Trophoblast cell (in vitro differentiated cells and primary cell): ENCODE data around the gene NDUFV1.

Source experiments
- DNase-seq, 2 donors: peaks; one replicate each; pipeline ENCODE4 v3.0.0-alpha.2; 2016
- H2AFZ ChIP-seq: 2 replicates; pipeline ENCODE4 v1.6.1; 2013; ENCODE audit warnings: low read length, moderate library complexity, mild to moderate bottlenecking; ENCODE audit not compliant: insufficient read depth, poor library complexity
- H2AK5ac ChIP-seq: 2 replicates; pipeline ENCODE4 v1.6.1; 2013; ENCODE audit warnings: mild to moderate bottlenecking, low read length
- H2BK120ac ChIP-seq: 2 replicates; pipeline ENCODE4 v1.6.1; 2013; ENCODE audit warnings: low read length, mild to moderate bottlenecking, moderate library complexity; ENCODE audit not compliant: insufficient read depth, poor library complexity
- H2BK12ac ChIP-seq: 2 replicates; pipeline ENCODE4 v1.6.1; 2013; ENCODE audit warnings: mild to moderate bottlenecking, low read length, moderate library complexity
- H2BK5ac ChIP-seq: 2 replicates; pipeline ENCODE4 v1.6.1; 2013; ENCODE audit warnings: low read length, low read depth, moderate library complexity, mild to moderate bottlenecking; ENCODE audit not compliant: poor library complexity
- H3K14ac ChIP-seq: 2 replicates; pipeline ENCODE4 v1.6.1; 2013; ENCODE audit warnings: mild to moderate bottlenecking, low read length
- H3K18ac ChIP-seq: 2 replicates; pipeline ENCODE4 v1.6.1; 2013; ENCODE audit warnings: mild to moderate bottlenecking, low read length
- H3K23ac ChIP-seq: 2 replicates; pipeline ENCODE4 v1.6.1; 2013; ENCODE audit warnings: low read length
- H3K27ac ChIP-seq: 2 replicates; pipeline ENCODE4 v1.5.1; 2013; ENCODE audit warnings: low read depth, mild to moderate bottlenecking, inconsistent platforms, low read length, moderate library complexity
- H3K27me3 ChIP-seq: 2 replicates; pipeline ENCODE4 v1.6.1; 2013; ENCODE audit warnings: inconsistent platforms, mild to moderate bottlenecking, low read length, moderate library complexity; ENCODE audit not compliant: insufficient read depth
- H3K36me3 ChIP-seq, 2 experiments: 1 replicate in 1 of 2; 2 replicates in 1 of 2; pipeline ENCODE4 v1.6.1; 2013; ENCODE audit warnings: low read length in 2 of 2, mild to moderate bottlenecking in 2 of 2, moderate library complexity in 1 of 2; ENCODE audit not compliant: insufficient read depth in 2 of 2, control insufficient read depth in 1 of 2
- H3K4ac ChIP-seq: 2 replicates; pipeline ENCODE4 v1.6.1; 2013; ENCODE audit warnings: low read depth, mild to moderate bottlenecking, low read length, moderate library complexity
- H3K4me1 ChIP-seq, 2 experiments: 1 replicate in 1 of 2; 2 replicates in 1 of 2; pipeline ENCODE4 v1.6.1; 2013; ENCODE audit warnings: low read length in 2 of 2, mild to moderate bottlenecking in 2 of 2, moderate library complexity in 1 of 2; ENCODE audit not compliant: insufficient read depth in 2 of 2, control insufficient read depth in 1 of 2
- H3K4me2 ChIP-seq: 2 replicates; pipeline ENCODE4 v1.6.1; 2013; ENCODE audit warnings: inconsistent platforms, mild to moderate bottlenecking, low read length, moderate library complexity
- H3K4me3 ChIP-seq: 2 replicates; pipeline ENCODE4 v1.5.1; 2013; ENCODE audit warnings: mild to moderate bottlenecking, low read depth, low read length, inconsistent platforms
- H3K79me1 ChIP-seq: one replicate; pipeline ENCODE4 v1.6.1; 2013; ENCODE audit warnings: low read length
- H3K79me2 ChIP-seq: 2 replicates; pipeline ENCODE4 v1.6.1; 2013; ENCODE audit warnings: low read length, mild to moderate bottlenecking; ENCODE audit not compliant: control insufficient read depth, insufficient read depth, poor library complexity
- H3K9ac ChIP-seq: 2 replicates; pipeline ENCODE4 v1.6.1; 2013; ENCODE audit warnings: mild to moderate bottlenecking, low read length
- H3K9me3 ChIP-seq: 2 replicates; pipeline ENCODE4 v1.6.1; 2013; ENCODE audit warnings: low read depth, mild to moderate bottlenecking, control low read depth, inconsistent platforms, low read length; ENCODE audit not compliant: insufficient read depth
- H4K12ac ChIP-seq: 2 replicates; pipeline ENCODE4 v1.6.1; 2013; ENCODE audit warnings: low read depth, mild to moderate bottlenecking, low read length, moderate library complexity
- H4K8ac ChIP-seq: 2 replicates; pipeline ENCODE4 v1.6.1; 2013; ENCODE audit warnings: low read depth, mild to moderate bottlenecking, low read length, moderate library complexity
- H4K91ac ChIP-seq: one replicate; pipeline ENCODE4 v1.6.1; 2013; ENCODE audit warnings: low read depth, mild to moderate bottlenecking, low read length, moderate library complexity
- WGBS: extraction: QIAGEN DNeasy Blood & Tissue Kit; methylation state at CpG from one replicate; pipeline ENCODE4 v1.1.7; 2013; ENCODE audit warnings: missing lambda C conversion rate; ENCODE audit not compliant: insufficient read length, insufficient coverage; ENCODE audit errors: extremely low coverage; 5-methylcytosine and 5-hydroxymethylcytosine counted together

Gene NDUFV1

DNA sequence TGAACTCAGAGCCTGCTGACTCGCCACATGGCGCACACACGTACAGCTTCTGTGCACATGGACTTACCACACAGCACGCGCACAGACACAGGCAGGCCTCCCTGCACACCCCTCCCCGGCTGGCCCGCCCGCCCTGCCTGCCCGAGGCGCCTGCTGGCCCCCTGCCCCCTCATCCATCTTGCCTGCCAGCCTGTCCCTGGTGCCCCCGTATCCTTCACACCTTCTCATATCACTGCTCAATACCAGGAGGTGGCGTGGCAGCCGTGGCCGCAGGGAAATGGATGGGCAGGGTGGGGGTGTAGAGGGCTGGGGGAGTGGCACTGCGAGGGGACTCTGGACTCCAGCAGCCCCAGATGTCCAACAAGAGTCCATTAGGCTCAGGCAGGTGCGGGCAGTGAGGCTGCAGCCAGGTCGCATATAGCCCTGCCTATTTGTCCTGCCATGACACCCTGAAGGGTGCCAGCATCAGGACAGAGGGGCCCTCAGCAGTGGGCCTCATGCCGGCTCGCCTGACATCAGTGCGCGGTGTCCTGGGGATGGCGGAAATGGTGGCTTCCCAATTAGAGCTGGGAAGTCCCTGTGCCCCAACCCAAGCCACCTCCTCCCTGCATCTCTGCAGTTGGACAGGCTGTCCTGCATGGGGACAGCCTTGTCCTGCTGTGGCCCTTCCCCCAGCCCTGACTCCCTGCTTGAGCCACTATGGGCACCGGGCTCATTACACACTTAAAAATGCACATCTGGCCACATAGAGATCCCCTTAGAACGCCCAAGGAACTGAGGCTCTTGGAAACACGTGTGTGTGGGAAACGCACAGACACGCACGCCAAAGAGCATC lies 34.8 kb downstream of the NDUFV1 start:
- no peak overlapping the region for H3K27ac ChIP-seq
- H3K27me3 ChIP-seq: no peaks in the 10 kb centered on the region
- no peak overlapping the region for H3K4ac ChIP-seq
- no peak overlapping the region for H2BK120ac ChIP-seq
- no peak overlapping the region for H2BK5ac ChIP-seq
- peaks cover 8% of the 10 kb centered on the region for H3K9me3 ChIP-seq
- no peak overlapping the region for H4K8ac ChIP-seq
- no peak overlapping the region for H3K4me3 ChIP-seq
- no peak overlapping the region for H3K9ac ChIP-seq
- H3K14ac ChIP-seq: no peak overlapping the region
- no peak overlapping the region for H3K23ac ChIP-seq
- DNase-seq: no peak
- H3K36me3 ChIP-seq: no peaks in the 10 kb centered on the region
- no CpG with 5 or more reads among the region's 28 CpGs for WGBS
- H3K79me1 ChIP-seq: no peaks in the 10 kb centered on the region
- H3K4me2 ChIP-seq: no peak overlapping the region
- no peaks in the 10 kb centered on the region for H3K79me2 ChIP-seq
- no peaks in the 10 kb centered on the region for H3K4me1 ChIP-seq
- H2AK5ac ChIP-seq: no peak overlapping the region
- no peak overlapping the region for H2AFZ ChIP-seq
- H4K12ac ChIP-seq: no peak overlapping the region
- H2BK12ac ChIP-seq: no peak overlapping the region
- H4K91ac ChIP-seq: no peak overlapping the region
- H3K18ac ChIP-seq: no peak overlapping the region

DNA sequence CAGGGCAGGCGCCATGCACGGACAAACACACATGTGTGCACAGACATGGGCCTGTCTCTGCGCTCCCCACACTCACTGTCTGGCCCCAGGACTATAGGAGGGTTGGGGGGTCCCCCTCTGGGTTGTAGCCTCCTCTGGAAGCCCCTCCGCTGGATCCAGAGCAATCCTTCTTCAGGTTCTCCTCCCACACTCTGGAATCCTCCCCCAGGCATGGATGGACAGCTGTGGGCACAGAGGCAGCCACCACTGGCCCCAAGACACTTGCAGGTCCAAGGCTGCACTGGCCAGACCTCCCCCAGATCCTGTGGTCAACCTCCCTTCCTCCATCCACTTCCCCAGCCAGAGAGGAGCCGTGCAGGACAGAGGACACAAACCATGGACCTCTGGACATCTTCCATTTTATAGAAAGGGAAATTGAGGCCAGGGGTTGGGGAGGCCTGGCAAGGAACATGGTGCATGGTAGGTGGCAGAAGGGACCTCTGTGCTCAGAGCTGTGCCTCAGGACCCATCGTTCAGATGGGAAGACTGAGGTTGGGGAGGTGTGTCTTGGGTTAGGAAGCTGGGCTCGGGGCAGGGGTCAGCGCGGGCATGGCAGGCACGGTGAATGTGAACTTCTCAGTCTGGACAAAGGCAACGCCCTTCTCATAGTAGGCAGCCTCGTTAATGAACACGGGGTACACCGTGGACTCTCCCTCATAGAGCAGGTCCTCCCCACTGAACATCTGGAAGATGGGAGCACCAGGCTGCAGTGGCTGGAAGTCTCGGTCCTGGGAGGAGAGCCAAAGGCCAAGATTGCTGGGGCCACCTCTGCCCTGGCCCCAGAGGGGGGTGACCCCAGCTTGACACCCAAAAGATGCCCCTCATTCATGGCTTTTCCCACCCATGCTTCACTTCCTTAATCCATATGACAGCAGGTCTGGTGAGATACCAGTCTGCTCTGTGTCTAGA lies 35.7 kb downstream of the NDUFV1 start:
- Histone ChIP-seq H3K4ac (no peak overlapping the region), H3K4me1 (no peaks in the 10 kb centered on the region), H4K91ac (no peak overlapping the region), H4K8ac (no peak overlapping the region), H4K12ac (no peak overlapping the region), H2BK120ac (no peak overlapping the region), H3K27ac (no peak overlapping the region), H3K9ac (no peak overlapping the region), H2BK5ac (no peak overlapping the region), H3K79me2 (no peaks in the 10 kb centered on the region), H2BK12ac (no peak overlapping the region), H3K18ac (no peak overlapping the region), H3K4me2 (no peak overlapping the region), H3K4me3 (no peak overlapping the region), H2AFZ (no peak overlapping the region), H3K36me3 (no peaks in the 10 kb centered on the region), H3K14ac (no peak overlapping the region), H2AK5ac (no peak overlapping the region), H3K23ac (no peak overlapping the region), H3K79me1 (no peaks in the 10 kb centered on the region), H3K27me3 (no peaks in the 10 kb centered on the region), H3K9me3 (peaks cover 8% of the 10 kb centered on the region)
- no CpG with 5 or more reads among the region's 15 CpGs for WGBS
- DNase-seq: no peak

DNA sequence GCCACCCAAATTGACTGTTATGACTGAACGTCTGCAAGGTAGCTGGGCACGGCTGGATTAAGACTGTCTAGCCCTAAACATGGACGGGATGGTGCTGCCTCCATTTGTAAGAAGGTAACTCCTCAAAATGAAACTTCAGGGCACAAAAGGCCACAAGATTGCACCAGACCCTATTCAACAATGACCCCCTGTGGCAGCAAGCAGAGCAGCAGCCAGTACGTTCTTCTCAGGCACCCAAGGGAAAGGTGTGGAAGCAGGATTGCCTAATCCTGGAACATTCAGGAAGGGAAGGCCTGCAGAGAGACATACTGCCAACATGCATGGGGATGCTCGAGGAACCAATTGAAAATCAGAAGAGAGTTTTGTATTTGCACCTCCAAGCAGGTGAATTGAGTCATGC lies 37.3 kb downstream of the NDUFV1 start:
- Histone ChIP-seq H3K27ac (no peak overlapping the region), H3K79me2 (no peaks in the 10 kb centered on the region), H4K8ac (no peak overlapping the region), H3K9ac (no peak overlapping the region), H3K4me1 (no peaks in the 10 kb centered on the region), H3K18ac (no peak overlapping the region), H2AK5ac (no peak overlapping the region), H3K4ac (no peak overlapping the region), H3K9me3 (peaks cover 5% of the 10 kb centered on the region), H3K14ac (no peak overlapping the region), H4K12ac (no peak overlapping the region), H2AFZ (no peak overlapping the region), H3K79me1 (no peaks in the 10 kb centered on the region), H2BK12ac (no peak overlapping the region), H4K91ac (no peak overlapping the region), H3K36me3 (no peaks in the 10 kb centered on the region), H3K27me3 (no peaks in the 10 kb centered on the region), H2BK120ac (no peak overlapping the region), H2BK5ac (no peak overlapping the region), H3K23ac (no peak overlapping the region), H3K4me3 (no peak overlapping the region), H3K4me2 (no peak overlapping the region)
- peak in 1 of 2 donors; percentile 47 for DNase-seq
- WGBS: no CpG with 5 or more reads among the region's 5 CpGs

DNA sequence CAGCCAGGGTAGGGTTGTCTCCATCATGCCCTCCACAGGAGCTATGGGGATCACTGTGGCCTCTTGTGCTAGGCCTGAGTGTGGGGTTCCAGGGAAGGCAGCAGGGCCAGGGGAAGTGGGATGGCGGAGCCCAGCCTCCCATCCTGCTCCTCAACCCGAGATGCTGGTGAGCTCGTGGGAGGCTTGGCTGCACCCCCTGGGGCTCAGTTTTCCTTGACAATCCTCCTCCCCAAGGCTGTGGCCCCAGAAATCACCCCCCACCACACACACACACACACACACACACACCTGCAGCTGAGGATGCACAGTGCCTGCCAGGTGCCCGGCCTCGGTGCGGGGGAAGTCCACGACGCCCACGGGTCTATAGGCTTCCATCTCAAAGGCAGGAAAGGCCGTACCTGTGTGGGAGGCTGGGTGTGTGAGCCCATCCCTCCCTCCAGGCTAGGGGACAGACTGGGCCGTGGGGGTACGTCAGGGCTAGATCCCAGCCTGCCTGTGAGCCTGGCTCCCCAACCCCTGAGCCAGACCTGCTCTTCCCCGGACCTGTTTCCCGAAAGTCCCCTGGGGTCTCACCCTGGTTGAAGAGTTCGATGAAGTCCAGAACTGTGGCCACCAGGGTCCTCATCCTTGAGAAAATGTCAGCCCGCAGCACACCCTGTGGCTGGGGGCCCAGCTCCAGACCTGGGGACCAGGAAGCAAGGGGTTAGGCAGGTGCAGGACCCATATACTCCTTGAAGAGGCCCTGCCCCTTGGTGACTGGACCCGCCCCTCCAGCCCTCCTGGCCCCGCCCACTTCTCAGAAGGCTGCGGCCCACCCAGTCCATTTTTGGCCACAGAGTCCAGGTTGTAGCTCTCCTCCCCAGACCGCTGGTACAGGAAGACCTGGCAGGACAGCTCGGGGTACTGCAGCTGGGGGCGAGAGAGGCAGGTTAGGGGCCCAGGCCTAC lies 38.0 kb downstream of the NDUFV1 start:
- no peak overlapping the region for H3K9ac ChIP-seq
- H3K4me3 ChIP-seq: no peak overlapping the region
- H3K4ac ChIP-seq: no peak overlapping the region
- H2AK5ac ChIP-seq: no peak overlapping the region
- no peak overlapping the region for H3K14ac ChIP-seq
- no peak overlapping the region for H3K4me2 ChIP-seq
- H3K4me1 ChIP-seq: no peaks in the 10 kb centered on the region
- no peak overlapping the region for H2AFZ ChIP-seq
- no peaks in the 10 kb centered on the region for H3K79me2 ChIP-seq
- no peak overlapping the region for H2BK5ac ChIP-seq
- H2BK12ac ChIP-seq: no peak overlapping the region
- no peak overlapping the region for H3K18ac ChIP-seq
- H3K27me3 ChIP-seq: no peaks in the 10 kb centered on the region
- WGBS: no CpG with 5 or more reads among the region's 22 CpGs
- peaks cover 7% of the 10 kb centered on the region for H3K9me3 ChIP-seq
- H3K27ac ChIP-seq: no peak overlapping the region
- H3K36me3 ChIP-seq: no peaks in the 10 kb centered on the region
- no peak overlapping the region for H4K91ac ChIP-seq
- H4K12ac ChIP-seq: no peak overlapping the region
- H3K79me1 ChIP-seq: no peaks in the 10 kb centered on the region
- H4K8ac ChIP-seq: no peak overlapping the region
- H2BK120ac ChIP-seq: no peak overlapping the region
- DNase-seq: no peak
- H3K23ac ChIP-seq: no peak overlapping the region
